NCI-H187 (cell line): ENCODE measurements around the gene FBXL19.
"Not testable (repeated sequence)": the region's sequence is repeated elsewhere in the genome, so short reads cannot be mapped to it uniquely, and the experiment has no call there.

Source experiments
- DNase-seq, 2 experiments: peaks; one replicate each; lab custom pipeline; 2025; lab: John Stamatoyannopoulos, UW

The FBXL19 gene

GRCh38 chr16:30923554-30924075, at the start of gene FBXL19:
TSS of gene FBXL19 (plus strand) at chr16:30923572. CDS start at chr16:30925755, 2,183 bp downstream.
- DNase-seq: no peak

DNA sequence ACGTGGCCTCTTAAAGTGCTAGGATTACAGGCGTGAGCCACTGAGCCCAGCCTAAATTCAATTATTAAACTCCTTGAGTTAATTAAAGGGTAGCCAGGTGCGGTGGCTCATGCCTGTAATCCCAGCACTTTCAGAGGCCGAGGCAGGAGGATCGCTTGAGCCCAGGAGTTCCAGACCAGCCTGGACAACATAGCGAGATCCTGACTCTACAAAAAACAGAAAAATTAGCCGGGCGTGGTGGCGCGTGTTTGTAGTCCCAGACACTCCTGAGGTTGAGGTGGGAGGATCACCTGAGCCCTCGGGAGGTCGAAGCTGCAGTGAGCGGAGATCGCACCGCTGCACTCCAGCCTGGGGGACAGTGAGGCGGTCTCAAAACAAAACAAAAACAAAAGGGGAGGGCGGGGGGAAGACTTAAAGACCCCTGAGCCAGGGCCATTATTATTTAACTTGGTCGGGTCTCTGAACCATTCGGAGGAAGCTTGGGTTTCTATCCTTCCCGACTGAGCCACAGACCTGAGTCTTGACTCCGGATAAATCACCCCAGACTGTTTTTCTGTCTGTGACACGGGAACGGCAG, 49.0 kb upstream of the FBXL19 start:
- DNase-seq: no peak

DNA sequence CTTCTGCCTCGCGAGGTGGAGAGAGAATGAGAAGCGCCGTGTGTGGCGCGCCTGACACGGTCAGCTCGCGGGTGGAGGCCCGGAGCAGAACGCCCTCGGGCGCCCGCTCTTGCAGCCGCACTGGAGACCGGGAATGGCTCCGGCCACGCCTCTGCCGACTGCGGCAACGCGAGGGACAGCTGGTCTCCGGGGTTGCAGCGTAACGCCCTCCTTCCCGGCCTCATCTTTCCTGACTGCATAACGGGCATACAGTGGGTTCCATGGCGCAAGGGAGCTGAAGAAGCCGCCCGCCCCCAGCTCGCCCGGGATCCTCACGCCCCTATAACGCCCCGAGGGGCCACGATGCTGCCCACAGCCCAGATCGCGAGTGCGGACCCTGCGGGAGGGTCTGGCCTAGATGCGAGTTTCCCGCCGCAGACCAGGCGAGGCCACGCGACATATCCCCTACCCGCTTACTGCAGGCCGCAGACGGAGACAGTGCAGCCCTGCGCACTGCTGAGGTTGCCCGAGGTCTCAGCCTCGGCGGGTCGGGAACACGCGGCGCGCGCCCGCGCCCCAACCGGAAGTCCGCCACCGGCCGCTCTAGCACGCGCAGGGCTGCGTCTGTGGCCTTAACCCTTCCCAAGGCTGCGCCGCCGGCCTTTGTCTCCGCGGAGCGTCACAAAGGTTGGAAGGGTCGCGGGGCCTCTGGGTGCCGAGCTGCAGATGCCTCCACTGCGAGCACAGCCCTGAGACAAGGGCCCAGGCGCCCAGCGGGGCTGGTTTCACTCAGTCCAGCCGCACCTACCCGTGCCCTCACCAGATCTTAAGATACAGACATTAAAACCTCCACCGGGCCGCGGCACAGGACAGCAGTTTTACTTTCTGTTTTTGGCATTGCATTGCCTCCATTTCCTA, 48.3 kb upstream of the FBXL19 start:
- DNase-seq: peak; percentile 33 to 68

GRCh38 chr16:30875871-30876801, 47.2 kb upstream of the FBXL19 start:
- no peak for DNase-seq

- DNase-seq: no peak
These were observed 46.5 kb upstream of the FBXL19 start for GRCh38 chr16:30876867-30877266.

DNA sequence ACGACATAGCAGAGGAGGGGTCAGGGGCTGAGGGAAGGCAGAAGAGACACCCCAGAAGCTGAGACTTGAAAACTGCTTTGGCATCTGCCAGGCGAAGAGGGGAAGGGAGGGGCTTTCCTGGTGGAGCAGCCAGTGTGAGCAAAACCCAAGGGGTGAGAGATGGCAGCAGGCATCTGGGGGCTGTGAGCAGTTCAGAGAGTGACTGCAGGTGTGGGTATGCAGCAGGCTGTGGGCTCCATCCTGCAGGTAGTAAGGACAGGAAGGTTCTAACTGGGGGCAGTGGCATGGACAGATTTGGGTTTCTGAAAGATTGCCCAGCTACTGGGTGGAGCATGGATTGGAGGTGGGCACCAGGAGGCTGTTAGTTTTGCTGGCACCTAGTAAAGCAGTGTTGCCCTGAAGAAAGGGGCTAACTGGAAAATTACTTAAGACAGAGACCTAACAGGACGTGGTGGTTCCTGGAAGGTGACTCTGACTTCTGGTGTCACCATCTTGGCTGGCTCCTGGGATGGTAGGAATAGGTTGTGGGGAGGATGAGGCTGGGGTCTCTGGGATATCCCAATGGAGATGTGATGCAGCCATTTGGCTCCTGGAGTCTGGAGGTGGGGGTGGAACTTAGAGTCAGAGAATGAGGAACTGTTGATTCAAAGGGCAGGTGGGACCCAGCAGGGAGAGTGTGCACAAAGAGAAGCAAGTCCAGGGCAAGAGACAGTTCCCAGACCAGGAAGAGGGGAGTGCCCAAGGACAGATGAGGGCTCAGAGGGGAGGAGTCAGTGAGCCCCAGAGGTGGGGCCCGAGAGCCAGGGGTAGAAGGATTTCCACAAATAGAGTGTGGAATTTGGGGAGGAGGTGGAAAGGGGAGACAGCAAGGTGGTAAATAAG, 40.7 kb upstream of the FBXL19 start:
- DNase-seq: no peak

GRCh38 chr16:30884760-30885159, 38.6 kb upstream of the FBXL19 start:
- no peak for DNase-seq

GRCh38 chr16:30885196-30885595, 38.2 kb upstream of the FBXL19 start:
- DNase-seq: no peak

- no peak for DNase-seq
These were observed 37.2 kb upstream of the FBXL19 start for GRCh38 chr16:30886145-30886544.

- no peak for DNase-seq
These were observed 35.4 kb upstream of the FBXL19 start for GRCh38 chr16:30887927-30888326.

DNA sequence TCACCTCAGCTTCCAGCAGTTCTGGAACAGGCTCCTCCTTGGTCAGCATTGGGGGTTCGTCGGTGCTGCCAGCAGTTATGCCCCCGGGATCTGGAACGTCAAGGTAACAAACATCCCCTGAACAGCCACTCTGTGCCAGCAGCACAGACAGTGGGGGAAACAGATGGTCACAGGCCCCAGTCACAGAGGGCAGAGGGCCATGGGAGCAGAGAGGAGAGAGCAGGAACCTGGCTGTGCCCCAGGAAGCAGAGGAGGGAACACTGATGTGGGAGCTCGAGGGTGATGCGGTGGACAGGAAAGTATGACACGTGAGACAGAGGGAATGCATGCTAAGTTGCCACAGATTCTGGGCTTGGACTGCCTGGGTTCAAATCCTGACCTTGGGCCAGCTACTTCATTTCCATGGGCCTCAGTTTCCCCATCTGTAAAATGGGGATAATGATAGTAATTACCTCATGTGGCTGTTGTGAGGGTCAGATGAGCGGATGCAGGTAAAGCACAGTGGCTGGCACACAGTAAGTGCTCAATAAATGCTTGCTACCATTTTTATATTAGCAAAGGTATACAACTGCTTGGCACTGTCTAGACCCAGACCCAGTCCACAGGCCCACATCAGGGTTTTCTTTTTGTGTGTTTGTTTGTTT, 34.4 kb upstream of the FBXL19 start:
- no peak for DNase-seq

- DNase-seq: no peak
These were observed 33.7 kb upstream of the FBXL19 start for GRCh38 chr16:30889721-30890120.

DNA sequence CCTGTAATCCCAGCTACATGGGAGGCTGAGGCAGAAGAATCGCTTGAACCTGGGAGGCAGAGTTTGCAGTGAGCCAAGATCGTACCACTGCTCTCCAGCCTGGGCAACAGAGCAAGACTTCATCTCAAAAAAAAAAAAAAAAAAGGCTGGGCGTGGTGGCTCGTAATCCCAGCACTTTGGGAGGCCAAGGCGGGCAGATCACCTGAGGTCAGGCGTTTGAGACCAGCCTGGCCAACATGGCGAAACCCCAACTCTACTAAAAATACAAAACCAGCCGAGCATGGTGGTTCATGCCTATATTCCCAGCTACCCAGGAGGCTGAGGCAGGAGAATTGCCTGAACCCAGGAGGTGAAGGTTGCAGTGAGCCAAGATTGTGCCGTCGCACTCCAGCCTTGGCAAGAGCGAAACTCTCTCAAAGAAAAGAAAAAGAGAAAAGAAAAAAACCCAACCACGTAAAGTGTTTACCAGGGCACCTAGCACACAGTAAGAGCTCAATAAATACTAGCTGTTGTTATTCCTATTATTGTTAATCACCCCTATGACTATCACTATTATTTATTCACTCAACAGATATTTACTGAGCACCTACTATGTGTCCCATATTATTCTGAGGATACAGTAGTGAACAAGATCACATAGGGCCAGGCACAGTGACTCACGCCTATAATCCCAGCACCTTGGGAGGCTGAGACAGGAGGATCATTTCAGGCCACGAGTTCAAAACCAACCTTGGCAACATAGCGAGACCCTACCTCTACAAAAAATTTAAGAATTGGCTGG, 32.1 kb upstream of the FBXL19 start:
- DNase-seq: not testable (repeated sequence)

- DNase-seq: no peak
These were observed 30.5 kb upstream of the FBXL19 start for GRCh38 chr16:30892670-30893416.

GRCh38 chr16:30893417-30893743, 30.0 kb upstream of the FBXL19 start:
- no peak for DNase-seq

GRCh38 chr16:30893744-30894539, 29.4 kb upstream of the FBXL19 start, which contains the start of gene BCL7C:
TSS of gene BCL7C (minus strand) at chr16:30894077. CDS start at chr16:30893944, 133 bp downstream.
- DNase-seq: peak in 1 of 2 experiments; percentile 66

GRCh38 chr16:30894540-30895368, 28.6 kb upstream of the FBXL19 start:
- no peak for DNase-seq
